ENCODE data around the gene KLK3.
A peak's percentile ranks its signal among the peaks of the same experiment; 100 is the strongest.

The KLK3 gene

DNA sequence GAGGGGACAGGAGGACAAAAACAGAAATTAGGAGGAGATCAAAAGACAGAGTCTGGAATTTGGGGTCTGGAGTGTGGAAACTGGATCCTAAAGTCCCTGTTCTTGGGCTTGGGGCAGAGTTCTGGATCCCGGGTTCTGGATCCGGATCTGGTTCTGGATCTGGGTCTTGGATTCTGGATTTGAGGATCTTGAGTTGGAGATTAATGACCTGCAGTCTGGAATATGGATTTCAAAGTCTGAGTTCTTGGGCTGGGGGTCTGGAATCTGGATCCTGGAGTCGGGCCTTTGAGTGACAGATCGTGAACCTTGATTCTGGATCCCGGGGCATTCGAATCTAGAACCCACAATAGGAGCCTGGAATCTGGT, 20.9 kb upstream of the KLK3 start:
- Histone ChIP-seq H3K4me3 (ENCODE audit: low read length) (no peak overlapping the region), H3K9ac (ENCODE audit: low read length) (no peak overlapping the region), H3K4me1 (ENCODE audit: control insufficient read depth, low read depth, low read length) (no peaks in the 10 kb centered on the region), H3K27ac (ENCODE audit: low read length) (no peak overlapping the region), H3K36me3 (ENCODE audit: control insufficient read depth, low read depth, low read length) (no peaks in the 10 kb centered on the region), H3K9me3 (ENCODE audit: control insufficient read depth, low read depth, low read length) (no peaks in the 10 kb centered on the region), H3K27me3 (ENCODE audit: control insufficient read depth, insufficient read depth, low read length) (peaks cover 25% of the 10 kb centered on the region)

DNA sequence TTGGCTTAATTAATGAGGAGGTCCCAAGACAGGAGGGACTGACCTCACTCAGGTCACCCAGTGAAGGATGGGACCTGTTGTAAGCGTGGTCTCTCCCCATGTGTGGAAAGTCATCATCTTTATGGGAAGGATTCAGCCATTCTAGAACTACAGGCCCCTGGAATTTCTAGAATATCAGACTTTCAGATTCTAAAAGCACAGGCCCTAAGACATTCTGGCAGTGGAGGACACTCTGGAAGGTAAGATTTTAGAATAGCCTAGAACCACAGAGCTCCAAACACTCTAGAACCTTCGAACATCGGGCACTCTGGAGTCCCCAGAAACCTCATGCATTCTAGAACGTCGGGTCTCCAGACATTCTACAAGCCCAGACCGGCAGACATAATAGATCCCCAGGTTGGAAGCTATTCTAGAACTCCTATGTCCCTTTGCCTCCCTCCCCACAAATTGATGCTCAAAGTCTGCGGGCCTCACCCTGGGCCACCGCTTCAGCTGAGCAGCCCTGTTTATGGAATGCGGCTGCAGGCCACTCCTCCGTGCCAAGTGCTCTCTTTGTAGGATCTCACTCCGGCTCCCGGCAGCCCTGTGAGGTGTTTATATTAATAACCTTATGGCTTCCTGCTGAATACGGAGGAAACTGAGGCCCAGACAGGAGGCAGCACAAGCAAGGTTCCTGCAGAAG, 19.5 kb upstream of the KLK3 start:
- Histone ChIP-seq H3K9ac (ENCODE audit: low read length) (no peak overlapping the region), H3K4me3 (ENCODE audit: low read length) (peak overlapping the region; percentile 73), H3K9me3 (ENCODE audit: control insufficient read depth, low read depth, low read length) (no peaks in the 10 kb centered on the region), H3K27me3 (ENCODE audit: control insufficient read depth, insufficient read depth, low read length) (peaks cover 26% of the 10 kb centered on the region), H3K36me3 (ENCODE audit: control insufficient read depth, low read depth, low read length) (no peaks in the 10 kb centered on the region), H3K4me1 (ENCODE audit: control insufficient read depth, low read depth, low read length) (no peaks in the 10 kb centered on the region), H3K27ac (ENCODE audit: low read length) (no peak overlapping the region)

DNA sequence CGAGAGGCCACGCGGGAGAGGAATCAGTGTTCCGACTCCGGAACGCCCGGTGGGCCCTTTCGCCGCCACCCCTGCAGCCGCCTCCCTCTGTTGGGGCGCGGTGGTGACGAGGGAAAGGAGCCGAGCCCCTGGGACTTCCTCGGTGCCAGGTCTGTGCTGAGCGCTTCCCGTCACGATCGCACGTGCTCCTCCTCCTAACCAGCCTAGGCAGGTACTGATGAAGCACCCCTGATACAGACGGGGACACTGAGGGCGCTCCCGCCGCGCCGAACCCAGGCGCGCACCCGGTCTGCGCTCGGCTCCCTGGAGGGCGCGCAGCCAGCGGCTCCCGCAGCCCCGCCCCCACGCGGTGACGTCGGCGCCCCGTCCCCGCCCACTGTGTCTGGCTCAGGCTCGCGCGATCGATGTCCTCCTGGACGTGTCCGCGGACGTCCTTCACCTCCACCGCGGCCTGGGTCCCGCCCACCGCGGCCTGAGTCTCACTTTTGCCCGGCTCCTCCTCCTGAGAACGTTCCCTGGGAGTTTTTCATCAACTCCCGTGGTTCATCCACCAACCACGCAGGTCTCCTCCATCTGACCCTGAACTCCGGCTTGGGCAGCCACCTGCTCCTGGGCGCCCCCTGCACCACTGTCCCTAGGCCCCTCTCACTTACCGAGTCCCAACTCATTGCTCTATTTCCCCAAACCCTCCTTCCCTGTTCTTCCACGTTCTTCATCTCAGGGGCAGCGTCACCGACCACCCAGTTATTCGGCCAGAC, 18.8 kb upstream of the KLK3 start:
- Histone ChIP-seq H3K9me3 (ENCODE audit: control insufficient read depth, low read depth, low read length) (no peaks in the 10 kb centered on the region), H3K27me3 (ENCODE audit: control insufficient read depth, insufficient read depth, low read length) (peaks cover 32% of the 10 kb centered on the region)

DNA sequence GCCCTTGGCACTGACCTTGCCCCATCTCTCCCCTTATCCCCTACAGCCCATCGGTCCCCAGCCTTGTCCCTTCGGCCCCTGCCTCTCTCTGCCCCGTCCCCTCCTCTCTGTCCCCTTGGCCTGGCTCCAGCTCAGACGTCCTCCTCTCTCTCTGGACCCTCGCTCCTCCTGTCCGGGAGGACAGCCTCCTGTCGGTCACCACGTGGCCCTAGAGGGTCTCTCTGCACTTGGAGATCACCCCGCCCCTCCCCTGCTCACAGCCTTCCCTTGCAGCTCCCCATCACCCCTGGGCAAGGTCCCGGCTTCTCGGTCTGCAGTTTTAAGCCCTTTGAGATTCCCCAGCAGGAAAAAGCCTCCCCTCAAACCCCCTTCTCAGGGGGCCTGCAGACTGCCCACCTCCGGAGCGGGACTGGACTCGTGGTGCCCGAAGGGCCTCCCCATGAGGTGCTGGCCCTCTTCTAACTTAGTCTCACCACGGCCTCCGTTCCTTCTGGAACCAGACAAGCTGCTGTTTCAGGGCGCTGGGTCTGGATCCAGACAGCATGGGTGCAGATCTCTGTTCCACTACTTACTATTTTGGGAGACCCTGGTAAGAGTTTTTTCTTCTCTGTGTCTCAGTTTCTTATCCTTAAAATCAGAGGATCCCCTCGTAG, 18.0 kb upstream of the KLK3 start:
- Histone ChIP-seq H3K4me1 (ENCODE audit: control insufficient read depth, low read depth, low read length) (no peaks in the 10 kb centered on the region), H3K27me3 (ENCODE audit: control insufficient read depth, insufficient read depth, low read length) (peaks cover 39% of the 10 kb centered on the region), H3K4me3 (ENCODE audit: low read length) (peak overlapping the region; percentile 73), H3K9ac (ENCODE audit: low read length) (no peak overlapping the region), H3K36me3 (ENCODE audit: control insufficient read depth, low read depth, low read length) (no peaks in the 10 kb centered on the region), H3K27ac (ENCODE audit: low read length) (no peak overlapping the region), H3K9me3 (ENCODE audit: control insufficient read depth, low read depth, low read length) (no peaks in the 10 kb centered on the region)

More for the DNA sequence above, 18.8 kb upstream of the KLK3 start:
- Histone ChIP-seq H3K4me3 (ENCODE audit: low read length) (peak overlapping the region; percentile 73), H3K36me3 (ENCODE audit: control insufficient read depth, low read depth, low read length) (no peaks in the 10 kb centered on the region), H3K9ac (ENCODE audit: low read length) (peak overlapping the region; percentile 40), H3K4me1 (ENCODE audit: control insufficient read depth, low read depth, low read length) (no peaks in the 10 kb centered on the region), H3K27ac (ENCODE audit: low read length) (no peak overlapping the region)

DNA sequence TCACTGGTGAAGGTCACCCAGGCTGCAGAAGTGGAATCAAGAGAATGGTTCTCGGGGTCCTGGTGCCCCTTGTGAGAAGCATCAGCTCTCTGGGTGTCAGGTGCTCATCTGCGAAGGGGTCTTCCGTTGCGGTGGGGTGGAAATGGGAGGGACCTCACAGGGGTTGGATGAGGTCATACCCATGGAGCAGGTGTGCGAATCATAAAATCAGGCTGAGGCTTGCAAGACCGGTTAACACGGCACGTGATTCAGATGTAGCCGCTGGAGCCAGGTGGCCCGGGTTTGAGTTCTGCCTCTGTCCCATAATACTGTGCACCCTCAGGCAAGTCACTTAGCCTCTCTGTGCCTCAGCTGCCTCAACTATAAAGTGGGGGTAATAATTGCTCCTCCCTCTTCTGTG, 17.4 kb upstream of the KLK3 start:
- no peak overlapping the region for H3K9ac ChIP-seq (ENCODE audit: low read length)
- no peaks in the 10 kb centered on the region for H3K4me1 ChIP-seq (ENCODE audit: control insufficient read depth, low read depth, low read length)
- no peaks in the 10 kb centered on the region for H3K9me3 ChIP-seq (ENCODE audit: control insufficient read depth, low read depth, low read length)
- H3K27ac ChIP-seq (ENCODE audit: low read length): no peak overlapping the region
- H3K4me3 ChIP-seq (ENCODE audit: low read length): no peak overlapping the region
- no peaks in the 10 kb centered on the region for H3K36me3 ChIP-seq (ENCODE audit: control insufficient read depth, low read depth, low read length)
- peaks cover 46% of the 10 kb centered on the region for H3K27me3 ChIP-seq (ENCODE audit: control insufficient read depth, insufficient read depth, low read length)

DNA sequence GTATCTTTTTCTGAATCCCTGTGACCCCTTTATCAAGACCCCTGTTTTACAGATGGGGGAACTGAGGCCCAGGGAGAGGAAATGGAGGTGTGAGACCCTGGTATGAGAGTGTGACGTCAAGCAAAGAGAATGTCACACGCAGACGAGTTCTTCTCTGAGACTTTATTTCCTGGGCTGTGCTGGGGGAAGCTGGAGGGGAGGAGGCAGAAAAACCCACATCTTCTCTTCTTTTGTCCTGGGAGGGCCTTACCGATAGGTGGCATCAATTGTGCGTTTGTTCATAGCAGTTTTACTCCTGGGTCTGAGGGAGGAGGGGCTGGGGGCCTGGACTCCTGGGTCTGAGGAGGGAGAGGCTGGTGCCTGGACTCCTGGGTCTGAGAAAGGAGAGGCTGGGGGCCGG, 16.5 kb upstream of the KLK3 start:
- Histone ChIP-seq H3K27ac (ENCODE audit: low read length) (no peak overlapping the region), H3K36me3 (ENCODE audit: control insufficient read depth, low read depth, low read length) (no peaks in the 10 kb centered on the region), H3K9me3 (ENCODE audit: control insufficient read depth, low read depth, low read length) (no peaks in the 10 kb centered on the region), H3K9ac (ENCODE audit: low read length) (no peak overlapping the region), H3K27me3 (ENCODE audit: control insufficient read depth, insufficient read depth, low read length) (peaks cover 49% of the 10 kb centered on the region), H3K4me1 (ENCODE audit: control insufficient read depth, low read depth, low read length) (no peaks in the 10 kb centered on the region), H3K4me3 (ENCODE audit: low read length) (no peak overlapping the region)

DNA sequence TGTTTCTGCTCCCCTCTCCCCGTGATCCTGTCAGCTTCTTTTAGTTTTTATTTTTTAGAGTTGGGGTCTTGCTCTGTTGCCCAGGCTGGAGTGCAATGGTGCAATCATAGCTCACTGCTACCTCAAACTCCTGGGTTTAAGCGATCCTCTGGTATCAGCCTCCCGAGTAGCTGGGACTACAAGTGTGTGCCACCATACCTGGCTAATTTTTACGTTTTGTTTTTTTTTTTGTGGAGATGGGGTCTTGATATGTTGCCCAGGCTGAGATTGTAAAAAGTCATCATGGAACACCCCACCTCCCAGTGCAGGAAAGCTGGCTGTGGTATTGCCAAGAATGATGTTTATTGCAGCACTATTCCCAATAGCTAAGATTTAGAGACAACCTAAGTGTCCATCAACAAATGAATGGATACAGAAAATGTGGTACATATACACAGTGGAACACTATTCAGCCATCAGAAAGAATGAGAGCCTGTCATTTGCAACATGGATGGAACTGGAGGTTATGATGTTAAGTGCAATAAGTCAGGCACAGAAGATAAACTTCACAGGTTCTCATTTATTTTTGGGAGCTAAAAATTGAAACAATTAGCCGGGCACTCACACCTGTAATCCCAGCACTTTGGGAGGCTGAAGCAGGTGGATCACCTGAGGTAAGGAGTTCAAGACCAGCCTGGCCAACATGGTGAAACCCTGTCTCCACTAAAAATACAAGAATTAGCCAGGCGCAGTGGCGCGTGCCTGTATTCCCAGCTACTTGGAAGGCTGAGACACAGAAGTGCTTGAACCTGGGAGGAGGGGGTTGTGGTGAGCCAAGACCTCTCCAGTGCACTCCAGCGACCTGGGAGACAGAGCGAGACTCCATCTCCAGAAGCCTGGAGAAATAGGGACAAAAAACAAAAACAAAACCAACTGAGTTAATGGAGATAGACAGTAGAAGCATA, 14.7 kb upstream of the KLK3 start:
- H3K27me3 ChIP-seq (ENCODE audit: control insufficient read depth, insufficient read depth, low read length): peaks cover 46% of the 10 kb centered on the region
- no peaks in the 10 kb centered on the region for H3K9me3 ChIP-seq (ENCODE audit: control insufficient read depth, low read depth, low read length)
- no peaks in the 10 kb centered on the region for H3K4me1 ChIP-seq (ENCODE audit: control insufficient read depth, low read depth, low read length)
- no peak overlapping the region for H3K9ac ChIP-seq (ENCODE audit: low read length)
- H3K27ac ChIP-seq (ENCODE audit: low read length): no peak overlapping the region
- no peaks in the 10 kb centered on the region for H3K36me3 ChIP-seq (ENCODE audit: control insufficient read depth, low read depth, low read length)
- H3K4me3 ChIP-seq (ENCODE audit: low read length): no peak overlapping the region

DNA sequence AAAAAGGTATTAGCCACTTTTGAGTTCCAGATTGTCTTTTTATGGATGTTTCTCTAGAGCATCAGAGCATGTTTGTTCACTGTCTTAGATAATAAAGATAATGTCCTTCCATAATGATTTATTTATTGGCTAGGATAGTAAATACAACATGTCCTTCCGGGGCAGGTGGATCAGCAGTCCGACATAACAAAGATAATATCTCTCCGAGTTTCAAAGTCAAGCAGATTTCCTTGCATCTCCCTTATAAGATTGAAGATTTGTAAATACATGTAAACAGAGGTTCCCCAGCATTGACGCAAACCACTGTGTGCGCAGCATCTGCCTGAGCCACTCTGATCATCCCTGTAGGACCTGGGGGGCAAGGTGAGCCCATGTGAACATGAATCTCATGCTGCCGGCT, 12.6 kb upstream of the KLK3 start:
- Histone ChIP-seq H3K9ac (ENCODE audit: low read length) (no peak overlapping the region), H3K27ac (ENCODE audit: low read length) (no peak overlapping the region), H3K9me3 (ENCODE audit: control insufficient read depth, low read depth, low read length) (no peaks in the 10 kb centered on the region), H3K4me3 (ENCODE audit: low read length) (no peak overlapping the region), H3K27me3 (ENCODE audit: control insufficient read depth, insufficient read depth, low read length) (peaks cover 30% of the 10 kb centered on the region), H3K4me1 (ENCODE audit: control insufficient read depth, low read depth, low read length) (no peaks in the 10 kb centered on the region), H3K36me3 (ENCODE audit: control insufficient read depth, low read depth, low read length) (no peaks in the 10 kb centered on the region)

DNA sequence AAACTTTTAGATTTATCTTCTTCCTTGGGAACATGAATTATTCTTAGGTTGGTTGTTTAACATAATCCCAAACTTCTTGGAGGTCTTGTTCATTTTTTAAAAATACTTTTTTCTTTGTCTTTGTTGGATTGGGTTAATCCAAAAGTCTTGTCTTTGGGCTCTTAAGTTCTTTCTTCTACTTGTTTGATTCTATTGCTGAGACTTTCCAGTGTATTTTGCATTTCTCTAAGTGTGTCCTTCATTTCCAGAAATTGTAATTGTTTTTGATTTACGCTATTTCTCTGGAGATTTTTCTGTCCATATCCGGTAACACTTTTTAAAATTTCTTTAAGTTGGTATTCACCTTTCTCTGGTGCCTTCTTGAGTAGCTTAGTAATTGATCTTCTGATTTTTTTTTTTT, 11.5 kb upstream of the KLK3 start:
- H3K4me1 ChIP-seq (ENCODE audit: control insufficient read depth, low read depth, low read length): no peaks in the 10 kb centered on the region
- no peak overlapping the region for H3K4me3 ChIP-seq (ENCODE audit: low read length)
- H3K27me3 ChIP-seq (ENCODE audit: control insufficient read depth, insufficient read depth, low read length): peaks cover 26% of the 10 kb centered on the region
- H3K27ac ChIP-seq (ENCODE audit: low read length): no peak overlapping the region
- no peaks in the 10 kb centered on the region for H3K36me3 ChIP-seq (ENCODE audit: control insufficient read depth, low read depth, low read length)
- H3K9me3 ChIP-seq (ENCODE audit: control insufficient read depth, low read depth, low read length): no peaks in the 10 kb centered on the region
- H3K9ac ChIP-seq (ENCODE audit: low read length): no peak overlapping the region

DNA sequence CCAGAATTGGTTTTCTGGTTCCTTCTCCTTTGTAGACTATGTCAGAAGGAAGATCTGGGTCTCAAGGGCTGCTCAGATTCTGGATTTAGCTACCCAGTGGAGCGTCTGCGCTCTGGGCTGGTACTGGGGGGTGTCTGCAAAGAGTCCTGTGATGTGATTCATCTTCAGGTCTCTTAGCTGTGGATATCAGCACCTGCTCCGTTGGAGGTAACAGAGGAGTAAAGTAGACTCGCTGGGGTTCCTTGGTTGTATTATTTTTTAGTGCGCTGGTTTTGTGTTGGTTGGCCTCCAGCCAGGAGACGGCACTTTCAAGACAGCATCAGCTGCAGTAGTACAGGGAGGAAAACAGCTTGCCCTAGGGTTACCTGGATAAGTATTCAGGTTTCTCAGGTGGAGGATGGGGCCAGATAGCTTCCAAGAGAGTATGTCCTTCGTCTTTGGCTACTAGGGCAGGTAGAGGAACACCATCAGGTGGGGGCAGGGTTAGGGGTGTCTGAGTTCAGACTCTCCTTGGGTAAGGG, 11.0 kb upstream of the KLK3 start:
- Histone ChIP-seq H3K9me3 (ENCODE audit: control insufficient read depth, low read depth, low read length) (no peaks in the 10 kb centered on the region), H3K4me3 (ENCODE audit: low read length) (no peak overlapping the region), H3K9ac (ENCODE audit: low read length) (no peak overlapping the region), H3K4me1 (ENCODE audit: control insufficient read depth, low read depth, low read length) (no peaks in the 10 kb centered on the region), H3K36me3 (ENCODE audit: control insufficient read depth, low read depth, low read length) (no peaks in the 10 kb centered on the region), H3K27me3 (ENCODE audit: control insufficient read depth, insufficient read depth, low read length) (peaks cover 26% of the 10 kb centered on the region), H3K27ac (ENCODE audit: low read length) (no peak overlapping the region)

All from iPS-18a (cell line).